SH-SY5Y (cell line): ENCODE measurements around the gene ENDOG.

Experiments
- GATA2 ChIP-seq: IDR thresholded peaks from 2 replicates; pipeline ENCODE4 v1.6.1; 2011; ENCODE audit warnings: mild to moderate bottlenecking, low read depth, low read length
- GATA3 ChIP-seq: IDR thresholded peaks from 2 replicates; pipeline ENCODE4 v1.6.1; 2011; ENCODE audit warnings: low read depth, mild to moderate bottlenecking, low read length, moderate library complexity

GRCh38 chr9:128862401-128862851 is 44.1 kb downstream of the ENDOG start:
- TF ChIP-seq GATA3 (no peak), GATA2 (no peak)
